Measurements from ENCODE around the gene WDSUB1.

The WDSUB1 gene

DNA sequence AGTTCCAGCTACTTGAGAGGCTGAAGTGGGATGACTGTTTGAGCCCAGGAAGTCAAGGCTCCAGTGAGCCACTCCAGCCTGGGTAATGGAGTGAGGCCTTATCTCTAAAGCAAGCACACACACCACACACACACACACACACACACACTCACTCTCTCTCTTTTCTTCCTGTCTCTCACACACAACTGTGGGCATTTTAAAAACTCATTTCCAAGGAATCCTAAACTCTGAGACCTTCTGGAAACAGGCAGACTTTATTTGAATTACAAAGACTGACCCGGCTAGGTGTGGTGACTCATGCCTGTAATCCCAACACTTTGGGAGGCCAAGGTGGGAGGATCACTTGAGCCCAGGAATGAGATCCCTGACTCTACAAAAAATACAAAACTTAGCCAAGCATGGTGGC lies 21.3 kb downstream of the WDSUB1 start:
- TF ChIP-seq CTCF (IDR thresholded peaks at IDR 0.05; ENCODE audit: low read depth, low read length): no peak
- DNase-seq (ENCODE audit: extremely low read depth, low read depth): no peak

GRCh38 chr2:159262904-159263303 lies 23.6 kb downstream of the WDSUB1 start:
- no peak for TF ChIP-seq CTCF (IDR thresholded peaks at IDR 0.05; ENCODE audit: low read depth, low read length)
- DNase-seq (ENCODE audit: extremely low read depth, low read depth): no peak

DNA sequence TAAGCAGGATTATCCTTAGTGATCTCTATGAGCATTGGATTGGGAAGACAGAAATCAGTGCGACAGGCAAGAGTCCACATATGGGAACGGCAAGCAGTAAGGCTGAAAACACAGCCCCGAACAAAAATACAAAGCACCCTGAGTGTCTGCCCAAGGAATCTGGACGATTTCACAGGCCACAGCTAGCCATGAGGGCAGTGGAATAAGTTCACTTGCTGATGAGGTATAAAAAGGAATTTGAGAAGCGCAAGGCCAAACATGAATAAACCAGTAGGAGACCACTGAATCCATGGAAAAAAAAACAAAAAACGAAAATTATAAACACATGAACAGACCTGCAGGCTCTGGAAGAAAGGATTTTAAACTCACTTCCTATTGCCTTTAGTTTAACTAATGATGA lies 24.3 kb downstream of the WDSUB1 start:
- no peak for DNase-seq (ENCODE audit: extremely low read depth, low read depth)
- no peak for TF ChIP-seq CTCF (IDR thresholded peaks at IDR 0.05; ENCODE audit: low read depth, low read length)

- TF ChIP-seq CTCF (IDR thresholded peaks at IDR 0.05; ENCODE audit: low read depth, low read length): no peak
Measured at GRCh38 chr2:159256159-159256558, 30.3 kb downstream of the WDSUB1 start.

DNA sequence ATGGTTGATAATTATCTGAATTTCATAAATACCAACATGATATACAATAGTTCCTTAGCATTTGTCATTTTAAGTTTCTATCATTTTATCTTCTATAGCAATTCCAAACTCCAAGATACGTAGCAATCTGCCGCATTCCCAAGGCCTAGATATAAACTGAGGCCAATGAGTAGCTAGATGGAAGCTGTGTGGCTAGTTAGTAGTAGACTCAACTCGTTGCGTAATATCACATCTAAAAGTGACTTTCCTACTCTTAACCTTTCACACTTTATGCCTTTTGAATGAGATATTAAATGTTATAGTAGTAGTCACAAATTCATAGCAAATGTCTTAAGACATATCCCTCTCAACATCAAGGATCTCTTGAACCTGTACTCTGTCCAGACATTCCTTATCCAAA lies 33.6 kb downstream of the WDSUB1 start:
- TF ChIP-seq CTCF (IDR thresholded peaks at IDR 0.05; ENCODE audit: low read depth, low read length): no peak
- DNase-seq (ENCODE audit: extremely low read depth, low read depth): no peak

More at GRCh38 chr2:159256159-159256558, 30.3 kb downstream of the WDSUB1 start:
- peak; percentile 50 for DNase-seq (ENCODE audit: extremely low read depth, low read depth)

- DNase-seq (ENCODE audit: extremely low read depth, low read depth): no peak
- no peak for TF ChIP-seq CTCF (IDR thresholded peaks at IDR 0.05; ENCODE audit: low read depth, low read length)
Measured at GRCh38 chr2:159251296-159252173, 35.0 kb downstream of the WDSUB1 start.

DNA sequence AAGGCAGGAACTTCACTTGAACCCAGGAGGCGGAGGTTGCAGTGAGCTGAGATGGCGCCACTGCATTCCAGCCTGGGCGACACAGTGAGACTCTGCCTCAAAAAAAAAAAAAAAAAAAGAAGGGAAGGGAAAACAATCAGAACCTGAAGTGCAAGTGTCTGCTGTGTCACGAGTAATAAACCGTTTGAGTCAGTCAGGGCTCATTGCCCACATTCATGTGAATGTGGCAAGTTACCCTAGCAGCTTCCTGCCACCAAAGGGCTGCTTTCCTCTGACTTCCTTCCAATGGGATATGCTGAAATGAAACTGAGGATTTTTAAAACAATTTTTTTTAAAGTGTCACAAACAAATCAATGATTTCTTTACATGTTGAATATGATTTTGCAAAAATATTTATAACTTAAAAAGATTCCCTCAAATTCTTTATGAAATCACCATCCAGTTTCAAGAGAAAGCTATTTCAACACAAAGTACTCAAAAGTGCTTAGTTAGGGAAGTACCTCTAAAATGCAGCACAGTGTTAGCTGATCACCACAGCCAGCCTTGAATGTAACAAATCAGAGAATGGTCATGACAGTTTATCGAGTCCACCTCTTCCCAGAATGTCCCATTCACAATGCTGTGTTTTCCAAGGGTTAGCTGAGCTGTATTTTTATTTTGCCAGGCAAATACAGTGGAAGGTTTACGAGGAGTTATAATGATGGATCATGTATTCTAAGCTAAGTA lies 36.4 kb downstream of the WDSUB1 start:
- TF ChIP-seq CTCF (IDR thresholded peaks at IDR 0.05; ENCODE audit: low read depth, low read length): no peak
- DNase-seq (ENCODE audit: extremely low read depth, low read depth): no peak
